IMR-90 (cell line): ENCODE measurements around the gene MAP6. TPM values are rescaled to one million over a fixed set of nuclear protein-coding genes. Genes with fewer than 3 reads are reported as not detected.

ENCODE experiments used
- ATAC-seq: fragments of 200-7000 bp; cut with Tn5 transposase; 2 replicates; pipeline ENCODE4 v1.9.1; 2020; ENCODE audit warnings: low read depth, mild to moderate bottlenecking, moderate library complexity
- BruUV-seq: library from RNA; stranded (reverse); fragments of 400-500 nt; replicated peaks from 2 replicates; lab custom pipeline; 2021; lab: Mats Ljungman, UMichigan
- CTCF ChIA-PET: fragments of 300-600 bp; formaldehyde crosslinking; extraction: SDS; loops from one replicate; lab custom pipeline; 2021; ENCODE audit warnings: antibody characterized with exemption; lab: Yijun Ruan, JAX
- POLR2A ChIA-PET: fragments of 300-600 bp; sonication (Branson Sonifier 250); formaldehyde crosslinking; loops from one replicate; lab custom pipeline; 2022; ENCODE audit warnings: antibody characterized with exemption; ENCODE audit not compliant: unreplicated experiment; lab: Charles Lee
- DNase-seq: peaks from one replicate; pipeline ENCODE4 v3.0.0; 2013
- H2AFZ ChIP-seq: replicated peaks from 2 replicates; pipeline ENCODE3; 2013; ENCODE audit warnings: low read length, mild to moderate bottlenecking; ENCODE audit not compliant: poor library complexity
- H2AK5ac ChIP-seq: 2 replicates; pipeline ENCODE4 v1.6.1; 2013; ENCODE audit warnings: low read depth, low read length, inconsistent platforms
- H2AK9ac ChIP-seq: replicated peaks from 2 replicates; pipeline ENCODE3; 2013; ENCODE audit warnings: mild to moderate bottlenecking, low read depth, low read length, moderate library complexity; ENCODE audit not compliant: poor library complexity
- H2BK120ac ChIP-seq: 2 replicates; pipeline ENCODE4 v1.6.1; 2013; ENCODE audit warnings: low read depth, low read length, inconsistent platforms
- H2BK15ac ChIP-seq: 3 replicates; pipeline ENCODE4 v1.6.1; 2013; ENCODE audit warnings: low read depth, low read length, inconsistent platforms
- H2BK20ac ChIP-seq: 2 replicates; pipeline ENCODE4 v1.6.1; 2013; ENCODE audit warnings: low read depth, mild to moderate bottlenecking, inconsistent platforms, low read length, moderate library complexity
- H2BK5ac ChIP-seq: 2 replicates; pipeline ENCODE4 v1.6.1; 2013; ENCODE audit warnings: mild to moderate bottlenecking, low read depth, low read length, inconsistent platforms; ENCODE audit not compliant: poor library complexity, severe bottlenecking
- H3K14ac ChIP-seq: replicated peaks from 2 replicates; pipeline ENCODE4 v1.6.1; 2013; ENCODE audit warnings: low read depth, low read length, inconsistent platforms
- H3K18ac ChIP-seq: 2 replicates; pipeline ENCODE4 v1.6.1; 2013; ENCODE audit warnings: low read depth, low read length, control low read depth
- H3K23ac ChIP-seq: 2 replicates; pipeline ENCODE4 v1.6.1; 2013; ENCODE audit warnings: low read depth, low read length, inconsistent platforms
- H3K27ac ChIP-seq: 2 replicates; pipeline ENCODE4 v1.5.1; 2013; ENCODE audit warnings: mild to moderate bottlenecking, control low read depth, low read length; ENCODE audit not compliant: insufficient read depth
- H3K27me3 ChIP-seq: 2 replicates; pipeline ENCODE4 v1.6.1; 2013; ENCODE audit warnings: low read length; ENCODE audit not compliant: control insufficient read depth, insufficient read depth
- H3K36me3 ChIP-seq: 2 replicates; pipeline ENCODE4 v1.6.1; 2013; ENCODE audit warnings: low read length, mixed read lengths; ENCODE audit not compliant: control insufficient read depth, insufficient read depth
- H3K4ac ChIP-seq: 2 replicates; pipeline ENCODE4 v1.6.1; 2013; ENCODE audit warnings: low read depth, low read length, inconsistent platforms
- H3K4me1 ChIP-seq: 2 replicates; pipeline ENCODE4 v1.6.1; 2013; ENCODE audit warnings: low read length, mixed read lengths; ENCODE audit not compliant: control insufficient read depth, insufficient read depth
- H3K4me2 ChIP-seq: 2 replicates; pipeline ENCODE4 v1.6.1; 2013; ENCODE audit warnings: low read depth, mild to moderate bottlenecking, control low read depth, low read length, moderate library complexity
- H3K4me3 ChIP-seq: 2 replicates; pipeline ENCODE4 v1.5.1; 2013; ENCODE audit warnings: low read depth, mild to moderate bottlenecking, control low read depth, low read length, moderate library complexity; ENCODE audit not compliant: insufficient read depth
- H3K56ac ChIP-seq: 2 replicates; pipeline ENCODE4 v1.6.1; 2013; ENCODE audit warnings: low read length, inconsistent platforms; ENCODE audit not compliant: insufficient read depth; ENCODE audit errors: extremely low read depth
- H3K79me1 ChIP-seq, 2 experiments: 2 replicates each; pipeline ENCODE4 v1.6.1; 2013; ENCODE audit warnings: low read length in 2 of 2, inconsistent platforms in 1 of 2, low read depth in 1 of 2
- H3K9ac ChIP-seq: 2 replicates; pipeline ENCODE4 v1.6.1; 2013; ENCODE audit warnings: low read depth, low read length, control low read depth
- H3K9me1 ChIP-seq: 2 replicates; pipeline ENCODE4 v1.6.1; 2013; ENCODE audit warnings: low read length, inconsistent platforms; ENCODE audit not compliant: insufficient read depth
- H3K9me3 ChIP-seq: 2 replicates; pipeline ENCODE4 v1.6.1; 2013; ENCODE audit warnings: low read length; ENCODE audit not compliant: control insufficient read depth, insufficient read depth
- H4K20me1 ChIP-seq: 2 replicates; pipeline ENCODE4 v1.6.1; 2013; ENCODE audit warnings: low read length, inconsistent platforms; ENCODE audit not compliant: insufficient read depth
- H4K5ac ChIP-seq: 2 replicates; pipeline ENCODE4 v1.6.1; 2013; ENCODE audit warnings: mild to moderate bottlenecking, low read depth, low read length, control low read depth
- H4K8ac ChIP-seq, 2 experiments: 2 replicates each; pipeline ENCODE4 v1.6.1; 2013; ENCODE audit warnings: low read depth in 2 of 2, low read length in 2 of 2, control low read depth in 1 of 2, inconsistent platforms in 1 of 2
- H4K91ac ChIP-seq: 2 replicates; pipeline ENCODE4 v1.6.1; 2013; ENCODE audit warnings: low read depth, low read length, inconsistent platforms; ENCODE audit not compliant: insufficient read depth
- BHLHE40 ChIP-seq: fragments of 150-350 bp; IDR thresholded peaks from 2 replicates; pipeline ENCODE4 v1.6.1; 2016; ENCODE audit warnings: mild to moderate bottlenecking, low read depth, low read length
- CEBPB ChIP-seq: IDR thresholded peaks from 2 replicates; pipeline ENCODE4 v1.6.1; 2012; ENCODE audit warnings: low read depth, low read length, improper control_type of control experiment
- CHD1 ChIP-seq: IDR thresholded peaks from 2 replicates; pipeline ENCODE4 v1.6.1; 2012; ENCODE audit warnings: low read depth, low read length, improper control_type of control experiment
- FOS ChIP-seq: fragments of 150-350 bp; IDR thresholded peaks from 2 replicates; pipeline ENCODE4 v1.6.1; 2016; ENCODE audit warnings: low read depth, low read length
- MAFK ChIP-seq: IDR thresholded peaks from 2 replicates; pipeline ENCODE4 v1.6.1; 2012; ENCODE audit warnings: low read depth, low read length, improper control_type of control experiment
- MAZ ChIP-seq: IDR thresholded peaks from 2 replicates; pipeline ENCODE4 v1.6.1; 2012; ENCODE audit warnings: low read depth, mild to moderate bottlenecking, low read length, improper control_type of control experiment, moderate library complexity, borderline replicate concordance
- MXI1 ChIP-seq: IDR thresholded peaks from 2 replicates; pipeline ENCODE4 v1.6.1; 2012; ENCODE audit warnings: low read depth, mild to moderate bottlenecking, low read length, moderate library complexity, borderline replicate concordance
- NFE2L2 ChIP-seq: fragments of 150-350 bp; IDR thresholded peaks from 2 replicates; pipeline ENCODE4 v1.6.1; 2016; ENCODE audit warnings: low read depth, mild to moderate bottlenecking, low read length
- POLR2A ChIP-seq: IDR thresholded peaks from 2 replicates; pipeline ENCODE4 v1.6.1; 2012; ENCODE audit warnings: mild to moderate bottlenecking, low read depth, low read length
- RAD21 ChIP-seq: IDR thresholded peaks from 2 replicates; pipeline ENCODE4 v1.6.1; 2012; ENCODE audit warnings: low read length, improper control_type of control experiment
- RCOR1 ChIP-seq: IDR thresholded peaks from 2 replicates; pipeline ENCODE4 v1.6.1; 2012; ENCODE audit warnings: mild to moderate bottlenecking, low read length, improper control_type of control experiment; ENCODE audit not compliant: insufficient replicate concordance
- RFX5 ChIP-seq: IDR thresholded peaks from 2 replicates; pipeline ENCODE4 v1.8.0; 2012; ENCODE audit warnings: low read depth, mild to moderate bottlenecking, low read length, moderate library complexity
- SMC3 ChIP-seq: fragments of 150-350 bp; IDR thresholded peaks from 2 replicates; pipeline ENCODE4 v1.6.1; 2016; ENCODE audit warnings: low read depth, mild to moderate bottlenecking, antibody characterized with exemption, low read length, moderate library complexity
- WGBS, 2 experiments: methylation state at CpG; one replicate each; pipeline versions ENCODE4 v1.1.5 to v1.1.7; 2013; ENCODE audit warnings: missing lambda C conversion rate in 2 of 2; ENCODE audit not compliant: insufficient read length in 1 of 2; ENCODE audit errors: extremely low coverage in 2 of 2; 5-methylcytosine and 5-hydroxymethylcytosine counted together
- dilution Hi-C: fragments of 300-500 bp; cut with HindIII; formaldehyde crosslinking; loops from one replicate; pipeline ENCODE4 v1.14.3; 2018; ENCODE audit warnings: low sequenced_read_pairs; ENCODE audit not compliant: unreplicated experiment
- in situ Hi-C: fragments of 300-500 bp; cut with MboI; formaldehyde crosslinking; loops from 3 replicates; pipeline ENCODE4 v1.14.3; 2019; ENCODE audit warnings: low sequenced_read_pairs, inconsistent platforms, mixed read lengths
- intact Hi-C: fragments of 100-400 bp; cut with micrococcal nuclease; formaldehyde crosslinking; loops from 2 replicates; pipeline ENCODE4 v1.10.0; 2022
- polyA plus RNA-seq, 3 experiments: library from polyadenylated mRNA; depleted of rRNA; stranded (reverse); fragments of >200 nt; gene quantifications; 2 replicates each; pipeline ENCODE4 v1.2.3, GENCODE V29; 2012; ENCODE audit warnings: low replicate concordance in 1 of 3
- total RNA-seq: library from RNA; depleted of rRNA; stranded (reverse); fragments of >200 nt; gene quantifications from 2 replicates; pipeline ENCODE4 v1.2.3, GENCODE V29; 2012
- TF ChIP-seq, protein P1 (sequence below): conservative IDR thresholded peaks from 2 replicates; pipeline ENCODE4 v1.5.1; 2012; ENCODE audit warnings: mild to moderate bottlenecking, low read depth, low read length, improper control_type of control experiment
- TF ChIP-seq, protein P2 (sequence below): fragments of 150-350 bp; IDR thresholded peaks from 2 replicates; pipeline ENCODE4 v1.6.1; 2017; ENCODE audit warnings: mild to moderate bottlenecking, antibody characterized with exemption, low read length, low read depth
- TF ChIP-seq, protein P3 (sequence below): fragments of 150-350 bp; IDR thresholded peaks from 2 replicates; pipeline ENCODE4 v1.6.1; 2016; ENCODE audit warnings: low read depth, mild to moderate bottlenecking, low read length, moderate library complexity, borderline replicate concordance

MAP6 gene
- total and polyA plus RNA-seq, 2 of the 4 experiments (the other 2 are of a cell fraction): 3.0 to 3.4 TPM

DNA sequence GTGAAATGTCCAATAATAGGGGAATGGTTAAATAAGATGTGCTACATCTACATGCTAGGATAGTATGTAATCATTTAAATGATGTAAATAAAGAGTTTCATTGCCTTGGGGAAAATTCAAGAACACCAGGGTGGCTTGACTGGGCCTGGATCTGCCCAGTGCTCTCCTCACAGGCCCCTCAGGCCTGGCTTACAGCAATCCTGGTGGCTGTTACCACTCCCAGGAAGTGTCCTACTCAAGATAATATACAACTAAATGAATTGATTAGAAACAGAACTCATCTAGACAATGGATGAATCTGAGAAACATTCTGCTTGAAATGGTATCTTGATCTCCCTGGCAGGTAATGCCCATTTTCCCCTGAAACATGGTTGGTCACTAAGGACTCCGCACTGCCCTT lies 30.8 kb downstream of the MAP6 start:
- DNase-seq: no peak
- no peak overlapping the region for H3K4ac ChIP-seq
- in situ Hi-C loops (no loop called here), dilution Hi-C loops (no loop called here), intact Hi-C loops (no loop called here)
- no peaks in the 10 kb centered on the region for H3K36me3 ChIP-seq
- H4K20me1 ChIP-seq: no peaks in the 10 kb centered on the region
- no peak for ATAC-seq
- no peak overlapping the region for H2BK20ac ChIP-seq
- H3K9me1 ChIP-seq: no peaks in the 10 kb centered on the region
- TF ChIP-seq MAZ (no peak), FOS (no peak), CHD1 (no peak), NFE2L2 (no peak), RCOR1 (no peak), CEBPB (no peak), BHLHE40 (no peak), RAD21 (no peak), RFX5 (no peak), MAFK (no peak), POLR2A (no peak), SMC3 (no peak), MXI1 (no peak)
- TF ChIP-seq, protein P1, sequence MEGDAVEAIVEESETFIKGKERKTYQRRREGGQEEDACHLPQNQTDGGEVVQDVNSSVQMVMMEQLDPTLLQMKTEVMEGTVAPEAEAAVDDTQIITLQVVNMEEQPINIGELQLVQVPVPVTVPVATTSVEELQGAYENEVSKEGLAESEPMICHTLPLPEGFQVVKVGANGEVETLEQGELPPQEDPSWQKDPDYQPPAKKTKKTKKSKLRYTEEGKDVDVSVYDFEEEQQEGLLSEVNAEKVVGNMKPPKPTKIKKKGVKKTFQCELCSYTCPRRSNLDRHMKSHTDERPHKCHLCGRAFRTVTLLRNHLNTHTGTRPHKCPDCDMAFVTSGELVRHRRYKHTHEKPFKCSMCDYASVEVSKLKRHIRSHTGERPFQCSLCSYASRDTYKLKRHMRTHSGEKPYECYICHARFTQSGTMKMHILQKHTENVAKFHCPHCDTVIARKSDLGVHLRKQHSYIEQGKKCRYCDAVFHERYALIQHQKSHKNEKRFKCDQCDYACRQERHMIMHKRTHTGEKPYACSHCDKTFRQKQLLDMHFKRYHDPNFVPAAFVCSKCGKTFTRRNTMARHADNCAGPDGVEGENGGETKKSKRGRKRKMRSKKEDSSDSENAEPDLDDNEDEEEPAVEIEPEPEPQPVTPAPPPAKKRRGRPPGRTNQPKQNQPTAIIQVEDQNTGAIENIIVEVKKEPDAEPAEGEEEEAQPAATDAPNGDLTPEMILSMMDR: no peak
- TF ChIP-seq, protein P2, sequence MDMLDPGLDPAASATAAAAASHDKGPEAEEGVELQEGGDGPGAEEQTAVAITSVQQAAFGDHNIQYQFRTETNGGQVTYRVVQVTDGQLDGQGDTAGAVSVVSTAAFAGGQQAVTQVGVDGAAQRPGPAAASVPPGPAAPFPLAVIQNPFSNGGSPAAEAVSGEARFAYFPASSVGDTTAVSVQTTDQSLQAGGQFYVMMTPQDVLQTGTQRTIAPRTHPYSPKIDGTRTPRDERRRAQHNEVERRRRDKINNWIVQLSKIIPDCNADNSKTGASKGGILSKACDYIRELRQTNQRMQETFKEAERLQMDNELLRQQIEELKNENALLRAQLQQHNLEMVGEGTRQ: no peak
- TF ChIP-seq, protein P3, sequence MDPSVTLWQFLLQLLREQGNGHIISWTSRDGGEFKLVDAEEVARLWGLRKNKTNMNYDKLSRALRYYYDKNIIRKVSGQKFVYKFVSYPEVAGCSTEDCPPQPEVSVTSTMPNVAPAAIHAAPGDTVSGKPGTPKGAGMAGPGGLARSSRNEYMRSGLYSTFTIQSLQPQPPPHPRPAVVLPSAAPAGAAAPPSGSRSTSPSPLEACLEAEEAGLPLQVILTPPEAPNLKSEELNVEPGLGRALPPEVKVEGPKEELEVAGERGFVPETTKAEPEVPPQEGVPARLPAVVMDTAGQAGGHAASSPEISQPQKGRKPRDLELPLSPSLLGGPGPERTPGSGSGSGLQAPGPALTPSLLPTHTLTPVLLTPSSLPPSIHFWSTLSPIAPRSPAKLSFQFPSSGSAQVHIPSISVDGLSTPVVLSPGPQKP: no peak
- no peak overlapping the region for H2AK5ac ChIP-seq
- H3K9me3 ChIP-seq: no peaks in the 10 kb centered on the region
- peaks cover 8% of the 10 kb centered on the region for H3K4me1 ChIP-seq
- no peaks in the 10 kb centered on the region for H3K27me3 ChIP-seq
- no peak overlapping the region for H2AK9ac ChIP-seq
- H3K9ac ChIP-seq: no peak overlapping the region
- BruUV-seq: no TSS peak
- H3K79me1 ChIP-seq: no peaks in the 10 kb centered on the region; a peak in 1 of 4 replicates
- no peak overlapping the region for H3K27ac ChIP-seq
- H4K5ac ChIP-seq: no peak overlapping the region
- no peak overlapping the region for H2BK120ac ChIP-seq
- WGBS, 2 experiments: no CpG with 5 or more reads among the region's 1 CpG
- no peak overlapping the region for H2BK5ac ChIP-seq
- no peak overlapping the region for H3K23ac ChIP-seq
- H3K56ac ChIP-seq: no peak overlapping the region
- ChIA-PET CTCF (no interaction called here), POLR2A (no interaction called here)
- no peak overlapping the region for H4K91ac ChIP-seq
- no peak overlapping the region for H3K18ac ChIP-seq
- no peak overlapping the region for H3K14ac ChIP-seq
- H3K4me3 ChIP-seq: no peak overlapping the region
- no peak overlapping the region for H2AFZ ChIP-seq
- no peak overlapping the region for H4K8ac ChIP-seq
- no peak overlapping the region for H3K4me2 ChIP-seq
- no peak overlapping the region for H2BK15ac ChIP-seq
